Measurements from ENCODE around the gene FCHSD2.
A peak's percentile ranks its signal among the peaks of the same experiment; 100 is the strongest.

FCHSD2 gene

DNA sequence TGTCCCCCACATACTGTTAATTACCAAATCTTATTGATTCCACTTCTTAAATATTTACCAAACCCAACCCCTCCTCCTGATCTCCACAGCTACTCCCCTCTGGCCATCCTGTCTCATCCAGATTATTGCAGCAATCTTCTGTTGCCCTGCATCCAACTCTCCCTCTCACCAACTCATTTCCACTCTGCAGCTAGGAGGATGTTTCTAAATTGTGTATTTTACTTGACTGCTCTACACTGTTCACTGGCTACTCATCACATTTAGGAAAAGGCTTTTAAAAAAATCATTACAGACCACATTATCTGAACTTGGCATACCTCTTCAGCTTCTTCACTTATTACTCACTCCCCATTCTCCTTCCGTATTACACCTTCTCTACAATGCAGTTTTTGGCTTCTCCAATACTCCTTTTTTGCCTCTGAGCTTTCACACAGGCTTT lies 210.0 kb downstream of the FCHSD2 start (continued):
- TF ChIP-seq ZNF596 (tag by site-specific recombination; IDR thresholded peaks at IDR 0.05): no peak
- TF ChIP-seq ZNF623 (tag by site-specific recombination; IDR thresholded peaks at IDR 0.05): no peak
- no peak for TF ChIP-seq ZNF654 (tag by site-specific recombination; IDR thresholded peaks at IDR 0.05; ENCODE audit: low read depth)
- TF ChIP-seq BCL6B (tag by site-specific recombination; IDR thresholded peaks at IDR 0.05): no peak
- TF ChIP-seq ZNF600 (tag by site-specific recombination; IDR thresholded peaks at IDR 0.05): no peak
- TF ChIP-seq ZNF473 (tag by site-specific recombination; IDR thresholded peaks at IDR 0.05): no peak
- no peak for TF ChIP-seq ZNF501 (tag by site-specific recombination; IDR thresholded peaks at IDR 0.05)

DNA sequence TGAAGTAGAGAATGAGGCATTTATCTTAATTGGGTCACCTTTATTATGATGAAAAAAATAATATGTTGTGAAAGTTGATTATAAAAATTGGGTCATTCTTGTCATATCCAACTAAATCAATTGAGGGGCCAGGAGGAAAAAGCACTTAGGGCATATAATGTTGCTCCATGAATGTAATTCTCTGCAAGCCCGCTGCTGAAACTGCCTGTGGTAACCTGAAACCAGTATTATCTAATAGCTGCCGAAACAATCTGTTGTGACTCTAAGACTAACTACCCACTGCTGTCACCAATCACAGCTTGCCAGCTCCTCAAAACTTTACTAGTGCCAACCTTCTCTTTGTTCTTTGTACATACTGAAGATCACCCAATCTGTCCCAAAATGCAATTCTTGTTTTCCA lies 212.1 kb downstream of the FCHSD2 start:
- Histone ChIP-seq H3K4me3 (ENCODE audit: low read depth, low read length) (no peak overlapping the region), H3K9me3 (ENCODE audit: control insufficient read depth, insufficient read depth, low read depth, low read length) (no peaks in the 10 kb centered on the region), H3K4me1 (ENCODE audit: control insufficient read depth, insufficient read depth, low read length) (peaks cover 4% of the 10 kb centered on the region), H3K27ac (ENCODE audit: extremely low read depth, low read depth, low read length) (no peak overlapping the region), H3K36me3 (ENCODE audit: control insufficient read depth in 2 of 2, insufficient read depth in 1 of 2, low read length in 2 of 2) (no peaks in the 10 kb centered on the region)
- POLR2A ChIA-PET: no interaction called here
- CTCF ChIA-PET: interaction anchor here (0.7 kb wide), 2 partner anchors 213 to 464 kb away, joined by 3 read pairs; no protein-coding TSS in a partner anchor
- TF ChIP-seq ZNF146 (tag by site-specific recombination; IDR thresholded peaks at IDR 0.05) (no peak), ZNF639 (tag by site-specific recombination; IDR thresholded peaks at IDR 0.05) (no peak), ZNF530 (tag by site-specific recombination; IDR thresholded peaks at IDR 0.05; ENCODE audit: low read depth) (no peak), ZNF704 (tag by site-specific recombination; IDR thresholded peaks at IDR 0.05) (no peak), ZBTB48 (tag by site-specific recombination; IDR thresholded peaks at IDR 0.05) (0 out of 2 replicates have a peak, but pooled peaks have one; percentile 33), SP7 (tag by site-specific recombination; IDR thresholded peaks at IDR 0.05) (0 out of 2 replicates have a peak, but pooled peaks have one; percentile 23), ZNF610 (tag by site-specific recombination; IDR thresholded peaks at IDR 0.05; ENCODE audit: borderline replicate concordance) (0 out of 2 replicates have a peak, but pooled peaks have one; percentile 24), ZNF394 (tag by site-specific recombination; IDR thresholded peaks at IDR 0.05; ENCODE audit: borderline replicate concordance) (no peak), ZFP41 (tag by site-specific recombination; IDR thresholded peaks at IDR 0.05; ENCODE audit: borderline replicate concordance) (no peak), RBAK (tag by site-specific recombination; IDR thresholded peaks at IDR 0.05) (no peak), ZNF473 (tag by site-specific recombination; IDR thresholded peaks at IDR 0.05) (no peak), ZNF701 (tag by site-specific recombination; IDR thresholded peaks at IDR 0.05) (no peak), ZNF211 (tag by site-specific recombination; IDR thresholded peaks at IDR 0.05; ENCODE audit: low read depth) (no peak), ZNF596 (tag by site-specific recombination; IDR thresholded peaks at IDR 0.05) (no peak), ZNF629 (tag by site-specific recombination; IDR thresholded peaks at IDR 0.05) (no peak), YY1 (tag by site-specific recombination; IDR thresholded peaks at IDR 0.05) (no peak), BCL6B (tag by site-specific recombination; IDR thresholded peaks at IDR 0.05) (no peak)
- TF ChIP-seq, protein P1, sequence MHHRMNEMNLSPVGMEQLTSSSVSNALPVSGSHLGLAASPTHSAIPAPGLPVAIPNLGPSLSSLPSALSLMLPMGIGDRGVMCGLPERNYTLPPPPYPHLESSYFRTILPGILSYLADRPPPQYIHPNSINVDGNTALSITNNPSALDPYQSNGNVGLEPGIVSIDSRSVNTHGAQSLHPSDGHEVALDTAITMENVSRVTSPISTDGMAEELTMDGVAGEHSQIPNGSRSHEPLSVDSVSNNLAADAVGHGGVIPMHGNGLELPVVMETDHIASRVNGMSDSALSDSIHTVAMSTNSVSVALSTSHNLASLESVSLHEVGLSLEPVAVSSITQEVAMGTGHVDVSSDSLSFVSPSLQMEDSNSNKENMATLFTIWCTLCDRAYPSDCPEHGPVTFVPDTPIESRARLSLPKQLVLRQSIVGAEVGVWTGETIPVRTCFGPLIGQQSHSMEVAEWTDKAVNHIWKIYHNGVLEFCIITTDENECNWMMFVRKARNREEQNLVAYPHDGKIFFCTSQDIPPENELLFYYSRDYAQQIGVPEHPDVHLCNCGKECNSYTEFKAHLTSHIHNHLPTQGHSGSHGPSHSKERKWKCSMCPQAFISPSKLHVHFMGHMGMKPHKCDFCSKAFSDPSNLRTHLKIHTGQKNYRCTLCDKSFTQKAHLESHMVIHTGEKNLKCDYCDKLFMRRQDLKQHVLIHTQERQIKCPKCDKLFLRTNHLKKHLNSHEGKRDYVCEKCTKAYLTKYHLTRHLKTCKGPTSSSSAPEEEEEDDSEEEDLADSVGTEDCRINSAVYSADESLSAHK (tag by site-specific recombination; IDR thresholded peaks at IDR 0.05): peak; percentile 64
- TF ChIP-seq, protein P2, sequence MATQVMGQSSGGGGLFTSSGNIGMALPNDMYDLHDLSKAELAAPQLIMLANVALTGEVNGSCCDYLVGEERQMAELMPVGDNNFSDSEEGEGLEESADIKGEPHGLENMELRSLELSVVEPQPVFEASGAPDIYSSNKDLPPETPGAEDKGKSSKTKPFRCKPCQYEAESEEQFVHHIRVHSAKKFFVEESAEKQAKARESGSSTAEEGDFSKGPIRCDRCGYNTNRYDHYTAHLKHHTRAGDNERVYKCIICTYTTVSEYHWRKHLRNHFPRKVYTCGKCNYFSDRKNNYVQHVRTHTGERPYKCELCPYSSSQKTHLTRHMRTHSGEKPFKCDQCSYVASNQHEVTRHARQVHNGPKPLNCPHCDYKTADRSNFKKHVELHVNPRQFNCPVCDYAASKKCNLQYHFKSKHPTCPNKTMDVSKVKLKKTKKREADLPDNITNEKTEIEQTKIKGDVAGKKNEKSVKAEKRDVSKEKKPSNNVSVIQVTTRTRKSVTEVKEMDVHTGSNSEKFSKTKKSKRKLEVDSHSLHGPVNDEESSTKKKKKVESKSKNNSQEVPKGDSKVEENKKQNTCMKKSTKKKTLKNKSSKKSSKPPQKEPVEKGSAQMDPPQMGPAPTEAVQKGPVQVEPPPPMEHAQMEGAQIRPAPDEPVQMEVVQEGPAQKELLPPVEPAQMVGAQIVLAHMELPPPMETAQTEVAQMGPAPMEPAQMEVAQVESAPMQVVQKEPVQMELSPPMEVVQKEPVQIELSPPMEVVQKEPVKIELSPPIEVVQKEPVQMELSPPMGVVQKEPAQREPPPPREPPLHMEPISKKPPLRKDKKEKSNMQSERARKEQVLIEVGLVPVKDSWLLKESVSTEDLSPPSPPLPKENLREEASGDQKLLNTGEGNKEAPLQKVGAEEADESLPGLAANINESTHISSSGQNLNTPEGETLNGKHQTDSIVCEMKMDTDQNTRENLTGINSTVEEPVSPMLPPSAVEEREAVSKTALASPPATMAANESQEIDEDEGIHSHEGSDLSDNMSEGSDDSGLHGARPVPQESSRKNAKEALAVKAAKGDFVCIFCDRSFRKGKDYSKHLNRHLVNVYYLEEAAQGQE (tag by site-specific recombination; IDR thresholded peaks at IDR 0.05): no peak

Measured in HEK293 (cell line).